Measurements from ENCODE around the gene PSMB10. TPM values are rescaled to one million over a fixed set of nuclear protein-coding genes. Genes with fewer than 3 reads are reported as not detected.

Gene PSMB10
- total and polyA plus RNA-seq, 8 donors: 22.8 to 205 (median 73.7) TPM

DNA sequence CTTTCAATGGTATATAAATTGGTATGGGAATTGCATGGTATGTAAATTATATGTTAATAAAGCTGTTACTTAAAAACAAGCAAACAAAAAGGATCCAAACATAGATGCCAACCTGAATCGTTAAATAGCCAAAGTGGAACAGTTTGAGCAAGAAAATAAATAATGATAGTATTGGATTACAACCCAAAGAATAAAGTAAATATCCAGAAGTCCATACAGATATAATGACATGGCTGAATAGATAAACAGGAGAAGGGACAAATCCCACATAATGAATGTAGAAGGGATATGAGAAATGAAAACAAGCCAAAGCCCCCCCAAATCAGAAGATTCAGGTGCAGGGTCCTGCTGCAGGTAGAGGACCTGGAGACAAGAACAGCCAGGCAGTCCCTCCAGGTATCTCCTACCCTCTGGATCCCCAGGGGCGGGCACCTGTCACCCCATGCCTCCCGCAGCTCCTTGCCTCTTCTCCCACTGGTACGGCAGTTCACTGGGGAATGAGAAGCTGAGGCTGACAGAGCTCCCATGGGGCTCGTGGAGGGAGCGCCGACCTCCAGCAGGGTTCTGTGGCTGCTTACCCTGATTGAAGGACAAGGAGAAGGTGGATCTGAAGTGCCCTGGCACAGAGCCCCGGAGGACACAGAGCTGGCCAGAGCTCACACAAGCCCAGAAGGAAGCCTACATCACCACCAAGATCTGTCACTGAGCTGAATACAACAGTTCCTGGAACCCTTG, 17.2 kb upstream of the PSMB10 start:
- 77 to 85% (median 82%) methylated on average over 8 of the region's 8 CpGs for WGBS, 5 donors
- H3K4me3 ChIP-seq: no peak overlapping the region
- peaks cover 0 to 25% (median 17%) of the 10 kb centered on the region in 4 donors for H3K4me1 ChIP-seq
- peak overlapping the region in 2 of 5 donors; percentile 26 to 48 for H3K27ac ChIP-seq
- no peak for DNase-seq
- no peaks in the 10 kb centered on the region for H3K27me3 ChIP-seq
- intact Hi-C loops (cut with DNase I; ENCODE audit: low total_unique reads): no loop called here
- H3K9me3 ChIP-seq: no peaks in the 10 kb centered on the region
- peaks cover 57 to 98% (median 89%) of the 10 kb centered on the region in 4 donors for H3K36me3 ChIP-seq
- no peak for TF ChIP-seq EP300 (IDR thresholded peaks at IDR 0.05)
- TF ChIP-seq, protein P1, sequence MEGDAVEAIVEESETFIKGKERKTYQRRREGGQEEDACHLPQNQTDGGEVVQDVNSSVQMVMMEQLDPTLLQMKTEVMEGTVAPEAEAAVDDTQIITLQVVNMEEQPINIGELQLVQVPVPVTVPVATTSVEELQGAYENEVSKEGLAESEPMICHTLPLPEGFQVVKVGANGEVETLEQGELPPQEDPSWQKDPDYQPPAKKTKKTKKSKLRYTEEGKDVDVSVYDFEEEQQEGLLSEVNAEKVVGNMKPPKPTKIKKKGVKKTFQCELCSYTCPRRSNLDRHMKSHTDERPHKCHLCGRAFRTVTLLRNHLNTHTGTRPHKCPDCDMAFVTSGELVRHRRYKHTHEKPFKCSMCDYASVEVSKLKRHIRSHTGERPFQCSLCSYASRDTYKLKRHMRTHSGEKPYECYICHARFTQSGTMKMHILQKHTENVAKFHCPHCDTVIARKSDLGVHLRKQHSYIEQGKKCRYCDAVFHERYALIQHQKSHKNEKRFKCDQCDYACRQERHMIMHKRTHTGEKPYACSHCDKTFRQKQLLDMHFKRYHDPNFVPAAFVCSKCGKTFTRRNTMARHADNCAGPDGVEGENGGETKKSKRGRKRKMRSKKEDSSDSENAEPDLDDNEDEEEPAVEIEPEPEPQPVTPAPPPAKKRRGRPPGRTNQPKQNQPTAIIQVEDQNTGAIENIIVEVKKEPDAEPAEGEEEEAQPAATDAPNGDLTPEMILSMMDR (IDR thresholded peaks at IDR 0.05): no peak
- no peak for TF ChIP-seq POLR2A (IDR thresholded peaks at IDR 0.05)
- TF ChIP-seq POLR2AphosphoS5 (IDR thresholded peaks at IDR 0.05): no peak

DNA sequence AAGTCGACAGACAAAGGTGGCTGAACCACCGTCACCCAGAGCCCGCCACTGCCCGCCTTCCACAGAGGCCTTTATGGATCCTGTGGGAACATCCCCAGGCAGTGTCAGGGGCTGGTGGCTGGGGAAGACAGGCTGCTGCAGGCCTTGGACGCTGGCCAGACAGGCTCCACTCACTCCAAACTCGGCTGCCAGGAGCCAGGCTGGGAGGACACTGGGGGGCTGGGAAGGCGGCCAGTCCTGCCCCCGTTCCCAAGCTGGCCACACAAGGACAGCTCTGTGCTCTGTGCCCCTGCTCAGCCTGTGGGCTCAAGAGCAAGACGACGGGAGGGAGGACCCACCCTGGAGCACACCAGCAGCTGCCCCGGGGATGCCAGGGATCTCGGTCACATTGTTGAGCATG, 14.8 kb upstream of the PSMB10 start:
- no peaks in the 10 kb centered on the region for H3K27me3 ChIP-seq
- TF ChIP-seq POLR2A (IDR thresholded peaks at IDR 0.05): no peak
- TF ChIP-seq POLR2AphosphoS5 (IDR thresholded peaks at IDR 0.05): no peak
- TF ChIP-seq, protein P1 (IDR thresholded peaks at IDR 0.05): no peak
- no peak for TF ChIP-seq EP300 (IDR thresholded peaks at IDR 0.05)
- peak overlapping the region in 3 of 5 donors; percentile 20 to 37 (median 36) for H3K27ac ChIP-seq
- peak in 1 of 2 donors; percentile 65 for DNase-seq
- 61 to 76% (median 73%) methylated on average over 8 to 12 of the region's 12 CpGs for WGBS, 5 donors
- H3K4me1 ChIP-seq: peaks cover 0 to 23% (median 13%) of the 10 kb centered on the region in 4 donors
- no peaks in the 10 kb centered on the region for H3K9me3 ChIP-seq
- intact Hi-C loops (cut with DNase I; ENCODE audit: low total_unique reads): no loop called here
- H3K4me3 ChIP-seq: no peak overlapping the region
- peaks cover 67 to 100% (median 95%) of the 10 kb centered on the region in 4 donors for H3K36me3 ChIP-seq

DNA sequence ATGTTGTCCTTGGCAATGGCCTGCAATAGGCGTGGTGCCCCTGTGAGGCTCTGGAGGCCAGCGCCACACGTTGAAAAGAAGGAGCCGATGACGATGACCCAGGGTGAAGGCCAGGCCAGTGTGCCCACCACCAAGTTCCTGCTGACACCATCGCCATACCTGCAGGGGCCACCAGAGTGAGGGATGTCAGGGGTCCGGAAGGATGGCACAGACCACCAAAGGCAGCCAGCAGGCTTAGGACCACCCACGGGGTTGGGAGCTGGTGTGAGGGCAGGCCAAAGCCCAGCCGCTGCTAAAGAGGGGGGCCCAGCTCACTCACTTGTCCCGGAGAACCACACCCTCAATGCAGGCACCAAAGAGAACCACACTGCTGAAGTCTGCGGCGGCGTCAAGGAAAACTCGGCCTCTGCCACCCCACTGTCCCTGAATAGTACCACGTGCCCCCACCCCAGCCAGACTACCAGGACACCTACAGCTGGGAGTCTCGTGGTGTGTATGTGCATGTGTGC, 13.7 kb upstream of the PSMB10 start:
- 85 to 91% (median 90%) methylated on average over 14 to 16 of the region's 16 CpGs for WGBS, 5 donors
- DNase-seq: no peak
- peaks cover 2 to 24% (median 16%) of the 10 kb centered on the region in 4 donors for H3K4me1 ChIP-seq
- H3K4me3 ChIP-seq: no peak overlapping the region
- H3K36me3 ChIP-seq: peaks cover 77 to 100% (median 97%) of the 10 kb centered on the region in 4 donors
- intact Hi-C loops (cut with DNase I; ENCODE audit: low total_unique reads): no loop called here
- H3K9me3 ChIP-seq: no peaks in the 10 kb centered on the region
- no peak for TF ChIP-seq POLR2AphosphoS5 (IDR thresholded peaks at IDR 0.05)
- TF ChIP-seq, protein P1 (IDR thresholded peaks at IDR 0.05): no peak
- TF ChIP-seq POLR2A (IDR thresholded peaks at IDR 0.05): no peak
- no peaks in the 10 kb centered on the region for H3K27me3 ChIP-seq
- H3K27ac ChIP-seq: no peak overlapping the region

DNA sequence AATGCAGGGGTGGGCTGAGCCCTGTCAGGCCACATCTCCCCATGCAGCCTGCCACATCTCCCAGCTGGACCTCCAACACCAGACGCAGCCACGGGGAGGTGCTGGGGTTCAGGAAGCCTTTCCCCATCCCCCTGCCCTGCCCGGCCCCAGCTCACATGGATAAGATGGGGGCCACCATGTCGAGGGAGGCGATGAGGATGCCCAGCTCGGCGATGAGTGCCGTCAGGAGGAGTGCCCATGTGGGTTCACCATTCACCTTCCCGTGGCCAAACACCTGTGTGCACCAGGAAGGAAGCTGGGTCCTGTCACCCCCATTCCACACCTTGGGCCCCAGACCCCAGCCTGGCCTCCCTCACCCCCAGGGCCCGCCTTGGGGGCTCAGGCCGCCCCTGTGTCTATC, 13.0 kb upstream of the PSMB10 start:
- Histone ChIP-seq H3K36me3 (peaks cover 78 to 100% (median 97%) of the 10 kb centered on the region in 4 donors), H3K27me3 (no peaks in the 10 kb centered on the region), H3K9me3 (no peaks in the 10 kb centered on the region), H3K27ac (no peak overlapping the region), H3K4me3 (no peak overlapping the region), H3K4me1 (peaks cover 5 to 31% (median 21%) of the 10 kb centered on the region in 4 donors)
- TF ChIP-seq, protein P1 (IDR thresholded peaks at IDR 0.05): no peak
- no peak for TF ChIP-seq POLR2A (IDR thresholded peaks at IDR 0.05)
- TF ChIP-seq POLR2AphosphoS5 (IDR thresholded peaks at IDR 0.05): no peak
- TF ChIP-seq EP300 (IDR thresholded peaks at IDR 0.05): no peak
- intact Hi-C loops (cut with DNase I; ENCODE audit: low total_unique reads): no loop called here
- DNase-seq: no peak
- WGBS, 5 donors: 81 to 90% (median 88%) methylated on average over 3 to 11 of the region's 11 CpGs
